K562 (cell line): ENCODE measurements around the gene EEF1A1. TPM values are rescaled to one million over a fixed set of nuclear protein-coding genes. Genes with fewer than 3 reads are reported as not detected.

Experiments
- ADNP ChIP-seq: fragments of 200-800 bp; sonication (Bioruptor generic); IDR thresholded peaks from 2 replicates; pipeline ENCODE4 v1.6.1; 2016; ENCODE audit warnings: missing genetic modification characterization, missing compliant biosample characterization
- ARHGAP35 ChIP-seq: fragments of 450-650 bp; IDR thresholded peaks from 2 replicates; pipeline ENCODE4 v1.6.1; 2018; ENCODE audit not compliant: partially characterized antibody
- FIP1L1 ChIP-seq: fragments of 200-400 bp; formaldehyde crosslinking; IDR thresholded peaks from 2 replicates; pipeline ENCODE4 v1.6.1; 2018; ENCODE audit warnings: mild to moderate bottlenecking, low read depth, low read length; ENCODE audit not compliant: poor library complexity, severe bottlenecking
- GATA2 ChIP-seq: sonication (generic); formaldehyde crosslinking; IDR thresholded peaks from 2 replicates; pipeline ENCODE4 v1.4.0; 2020; ENCODE audit warnings: mild to moderate bottlenecking, missing genetic modification reagents
- MAFG ChIP-seq: fragments of 450-650 bp; conservative IDR thresholded peaks from 2 replicates; pipeline ENCODE4 v1.6.1; 2016; ENCODE audit warnings: missing genetic modification characterization, missing compliant biosample characterization
- NR2F6 ChIP-seq: fragments of 450-650 bp; formaldehyde crosslinking; IDR thresholded peaks from 2 replicates; pipeline ENCODE4 v1.4.0; 2020; ENCODE audit warnings: mild to moderate bottlenecking
- PCBP1 ChIP-seq: fragments of 200-400 bp; formaldehyde crosslinking; IDR thresholded peaks from 2 replicates; pipeline ENCODE4 v1.6.1; 2018; ENCODE audit warnings: mild to moderate bottlenecking, low read depth, low read length; ENCODE audit not compliant: poor library complexity, severe bottlenecking
- PTBP1 ChIP-seq: fragments of 200-400 bp; formaldehyde crosslinking; IDR thresholded peaks from 2 replicates; pipeline ENCODE4 v1.6.1; 2017; ENCODE audit warnings: low read depth, low read length
- ZNF707 ChIP-seq: fragments of 250-450 bp; sonication (Bioruptor Pico); conservative IDR thresholded peaks from 2 replicates; pipeline ENCODE4 v1.8.0; 2022; ENCODE audit warnings: inconsistent platforms, mild to moderate bottlenecking, moderate library complexity
- polyA plus RNA-seq, 8 experiments: library from polyadenylated mRNA; depleted of rRNA in 4 of 8; stranded (reverse) in 5 of 8; unstranded in 3 of 8; fragments of >200 nt; fragmentation: Nextera tagmentation in 2 of 8; fragmentation: Illumina TruSeq in 1 of 8; extraction: Ambion mirVana in 2 of 8; extraction: Trizol in 1 of 8; gene quantifications; 2 replicates each; pipeline versions ENCODE4 v1.2.1 to v1.2.3, GENCODE V29; 2011 to 2014; ENCODE audit warnings: inconsistent platforms in 1 of 8, missing spikeins in 1 of 8
- total RNA-seq, 7 experiments: library from RNA; depleted of rRNA in 6 of 7; stranded (reverse); fragments of >200 nt in 6 of 7; fragmentation: Illumina TruSeq in 2 of 7; extraction: Trizol in 2 of 7; gene quantifications; 2 replicates each; pipeline versions ENCODE4 v1.2.1 to v1.2.3, GENCODE V29; 2011 to 2021; ENCODE audit warnings: low replicate concordance in 1 of 7
- TF ChIP-seq, protein P1 (sequence below), 2 experiments: fragments of 450-650 bp in 1 of 2; sonication (generic) in 1 of 2; formaldehyde crosslinking in 1 of 2; IDR thresholded peaks; 2 replicates each; pipeline versions ENCODE4 v1.7.1 to v1.9.0; 2016 to 2022; ENCODE audit warnings: inconsistent platforms in 1 of 2, mild to moderate bottlenecking in 1 of 2, missing genetic modification reagents in 1 of 2
- TF ChIP-seq, protein P2 (sequence below), 3 experiments: IDR thresholded peaks in 2 of 3; conservative IDR thresholded peaks in 1 of 3; 2 replicates each; pipeline ENCODE4 v1.5.1; 2011 to 2012; ENCODE audit warnings: low read length in 3 of 3, mild to moderate bottlenecking in 3 of 3, control low read depth in 2 of 3, improper control_type of control experiment in 1 of 3, inconsistent platforms in 1 of 3, low read depth in 1 of 3, mixed read lengths in 1 of 3, moderate library complexity in 1 of 3; ENCODE audit not compliant: insufficient read depth in 2 of 3
- TF ChIP-seq, protein P3 (sequence below): sonication (generic); formaldehyde crosslinking; IDR thresholded peaks from 2 replicates; pipeline ENCODE4 v1.8.1; 2023; ENCODE audit warnings: mild to moderate bottlenecking, missing genetic modification reagents
- TF ChIP-seq, protein P4 (sequence below): sonication (generic); formaldehyde crosslinking; IDR thresholded peaks from 2 replicates; pipeline ENCODE4 v1.8.0; 2022; ENCODE audit warnings: mild to moderate bottlenecking, missing genetic modification reagents

The EEF1A1 gene
- total and polyA plus RNA-seq, 9 of the 15 experiments (the other 6 are each of a cell fraction or from before 2014, with no cell fraction given): 6,453 to 17,323 (median 11,082) TPM

DNA sequence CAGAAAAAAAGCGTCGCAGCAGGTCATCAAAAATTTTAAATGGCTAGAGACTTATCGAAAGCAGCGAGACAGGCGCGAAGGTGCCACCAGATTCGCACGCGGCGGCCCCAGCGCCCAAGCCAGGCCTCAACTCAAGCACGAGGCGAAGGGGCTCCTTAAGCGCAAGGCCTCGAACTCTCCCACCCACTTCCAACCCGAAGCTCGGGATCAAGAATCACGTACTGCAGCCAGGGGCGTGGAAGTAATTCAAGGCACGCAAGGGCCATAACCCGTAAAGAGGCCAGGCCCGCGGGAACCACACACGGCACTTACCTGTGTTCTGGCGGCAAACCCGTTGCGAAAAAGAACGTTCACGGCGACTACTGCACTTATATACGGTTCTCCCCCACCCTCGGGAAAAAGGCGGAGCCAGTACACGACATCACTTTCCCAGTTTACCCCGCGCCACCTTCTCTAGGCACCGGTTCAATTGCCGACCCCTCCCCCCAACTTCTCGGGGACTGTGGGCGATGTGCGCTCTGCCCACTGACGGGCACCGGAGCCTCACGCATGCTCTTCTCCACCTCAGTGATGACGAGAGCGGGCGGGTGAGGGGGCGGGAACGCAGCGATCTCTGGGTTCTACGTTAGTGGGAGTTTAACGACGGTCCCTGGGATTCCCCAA lies at the start of gene EEF1A1 (continued):
- TF ChIP-seq, protein P1, sequence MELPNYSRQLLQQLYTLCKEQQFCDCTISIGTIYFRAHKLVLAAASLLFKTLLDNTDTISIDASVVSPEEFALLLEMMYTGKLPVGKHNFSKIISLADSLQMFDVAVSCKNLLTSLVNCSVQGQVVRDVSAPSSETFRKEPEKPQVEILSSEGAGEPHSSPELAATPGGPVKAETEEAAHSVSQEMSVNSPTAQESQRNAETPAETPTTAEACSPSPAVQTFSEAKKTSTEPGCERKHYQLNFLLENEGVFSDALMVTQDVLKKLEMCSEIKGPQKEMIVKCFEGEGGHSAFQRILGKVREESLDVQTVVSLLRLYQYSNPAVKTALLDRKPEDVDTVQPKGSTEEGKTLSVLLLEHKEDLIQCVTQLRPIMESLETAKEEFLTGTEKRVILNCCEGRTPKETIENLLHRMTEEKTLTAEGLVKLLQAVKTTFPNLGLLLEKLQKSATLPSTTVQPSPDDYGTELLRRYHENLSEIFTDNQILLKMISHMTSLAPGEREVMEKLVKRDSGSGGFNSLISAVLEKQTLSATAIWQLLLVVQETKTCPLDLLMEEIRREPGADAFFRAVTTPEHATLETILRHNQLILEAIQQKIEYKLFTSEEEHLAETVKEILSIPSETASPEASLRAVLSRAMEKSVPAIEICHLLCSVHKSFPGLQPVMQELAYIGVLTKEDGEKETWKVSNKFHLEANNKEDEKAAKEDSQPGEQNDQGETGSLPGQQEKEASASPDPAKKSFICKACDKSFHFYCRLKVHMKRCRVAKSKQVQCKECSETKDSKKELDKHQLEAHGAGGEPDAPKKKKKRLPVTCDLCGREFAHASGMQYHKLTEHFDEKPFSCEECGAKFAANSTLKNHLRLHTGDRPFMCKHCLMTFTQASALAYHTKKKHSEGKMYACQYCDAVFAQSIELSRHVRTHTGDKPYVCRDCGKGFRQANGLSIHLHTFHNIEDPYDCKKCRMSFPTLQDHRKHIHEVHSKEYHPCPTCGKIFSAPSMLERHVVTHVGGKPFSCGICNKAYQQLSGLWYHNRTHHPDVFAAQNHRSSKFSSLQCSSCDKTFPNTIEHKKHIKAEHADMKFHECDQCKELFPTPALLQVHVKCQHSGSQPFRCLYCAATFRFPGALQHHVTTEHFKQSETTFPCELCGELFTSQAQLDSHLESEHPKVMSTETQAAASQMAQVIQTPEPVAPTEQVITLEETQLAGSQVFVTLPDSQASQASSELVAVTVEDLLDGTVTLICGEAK (IDR thresholded peaks at IDR 0.05): 0 out of 2 replicates have a peak, but pooled peaks have one; percentile 23
- TF ChIP-seq, protein P1 (CRISPR knock-in tag; IDR thresholded peaks at IDR 0.05): peak; percentile 75; the same call in 1 of the 2 replicates
- peak; percentile 99 for TF ChIP-seq FIP1L1
- TF ChIP-seq, protein P2, sequence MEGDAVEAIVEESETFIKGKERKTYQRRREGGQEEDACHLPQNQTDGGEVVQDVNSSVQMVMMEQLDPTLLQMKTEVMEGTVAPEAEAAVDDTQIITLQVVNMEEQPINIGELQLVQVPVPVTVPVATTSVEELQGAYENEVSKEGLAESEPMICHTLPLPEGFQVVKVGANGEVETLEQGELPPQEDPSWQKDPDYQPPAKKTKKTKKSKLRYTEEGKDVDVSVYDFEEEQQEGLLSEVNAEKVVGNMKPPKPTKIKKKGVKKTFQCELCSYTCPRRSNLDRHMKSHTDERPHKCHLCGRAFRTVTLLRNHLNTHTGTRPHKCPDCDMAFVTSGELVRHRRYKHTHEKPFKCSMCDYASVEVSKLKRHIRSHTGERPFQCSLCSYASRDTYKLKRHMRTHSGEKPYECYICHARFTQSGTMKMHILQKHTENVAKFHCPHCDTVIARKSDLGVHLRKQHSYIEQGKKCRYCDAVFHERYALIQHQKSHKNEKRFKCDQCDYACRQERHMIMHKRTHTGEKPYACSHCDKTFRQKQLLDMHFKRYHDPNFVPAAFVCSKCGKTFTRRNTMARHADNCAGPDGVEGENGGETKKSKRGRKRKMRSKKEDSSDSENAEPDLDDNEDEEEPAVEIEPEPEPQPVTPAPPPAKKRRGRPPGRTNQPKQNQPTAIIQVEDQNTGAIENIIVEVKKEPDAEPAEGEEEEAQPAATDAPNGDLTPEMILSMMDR (IDR thresholded peaks at IDR 0.05 in 2 of 3, conservative IDR thresholded peaks at IDR 0.05 in 1 of 3; ENCODE audit: insufficient read depth in 2 of 3, low read depth in 1 of 3, low read length in 3 of 3): no peak
- TF ChIP-seq, protein P3, sequence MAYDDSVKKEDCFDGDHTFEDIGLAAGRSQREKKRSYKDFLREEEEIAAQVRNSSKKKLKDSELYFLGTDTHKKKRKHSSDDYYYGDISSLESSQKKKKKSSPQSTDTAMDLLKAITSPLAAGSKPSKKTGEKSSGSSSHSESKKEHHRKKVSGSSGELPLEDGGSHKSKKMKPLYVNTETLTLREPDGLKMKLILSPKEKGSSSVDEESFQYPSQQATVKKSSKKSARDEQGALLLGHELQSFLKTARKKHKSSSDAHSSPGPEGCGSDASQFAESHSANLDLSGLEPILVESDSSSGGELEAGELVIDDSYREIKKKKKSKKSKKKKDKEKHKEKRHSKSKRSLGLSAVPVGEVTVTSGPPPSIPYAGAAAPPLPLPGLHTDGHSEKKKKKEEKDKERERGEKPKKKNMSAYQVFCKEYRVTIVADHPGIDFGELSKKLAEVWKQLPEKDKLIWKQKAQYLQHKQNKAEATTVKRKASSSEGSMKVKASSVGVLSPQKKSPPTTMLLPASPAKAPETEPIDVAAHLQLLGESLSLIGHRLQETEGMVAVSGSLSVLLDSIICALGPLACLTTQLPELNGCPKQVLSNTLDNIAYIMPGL (CRISPR knock-in tag): no peak
- TF ChIP-seq ADNP (tag): no peak
- TF ChIP-seq, protein P4, sequence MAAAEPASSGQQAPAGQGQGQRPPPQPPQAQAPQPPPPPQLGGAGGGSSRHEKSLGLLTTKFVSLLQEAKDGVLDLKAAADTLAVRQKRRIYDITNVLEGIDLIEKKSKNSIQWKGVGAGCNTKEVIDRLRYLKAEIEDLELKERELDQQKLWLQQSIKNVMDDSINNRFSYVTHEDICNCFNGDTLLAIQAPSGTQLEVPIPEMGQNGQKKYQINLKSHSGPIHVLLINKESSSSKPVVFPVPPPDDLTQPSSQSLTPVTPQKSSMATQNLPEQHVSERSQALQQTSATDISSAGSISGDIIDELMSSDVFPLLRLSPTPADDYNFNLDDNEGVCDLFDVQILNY: peak; percentile 15; the same call in 1 of the 2 replicates
- TF ChIP-seq PTBP1: no peak; the same call in none of the 2 replicates
- TF ChIP-seq ZNF707 (CRISPR knock-in tag): no peak
- peak; percentile 88 for TF ChIP-seq NR2F6
- TF ChIP-seq GATA2: no peak
- peak; percentile 57 for TF ChIP-seq ARHGAP35
- no peak for TF ChIP-seq MAFG (tag)
- TF ChIP-seq PCBP1: peak; percentile 60
